Measurements from ENCODE around the gene EPS15.

DNA sequence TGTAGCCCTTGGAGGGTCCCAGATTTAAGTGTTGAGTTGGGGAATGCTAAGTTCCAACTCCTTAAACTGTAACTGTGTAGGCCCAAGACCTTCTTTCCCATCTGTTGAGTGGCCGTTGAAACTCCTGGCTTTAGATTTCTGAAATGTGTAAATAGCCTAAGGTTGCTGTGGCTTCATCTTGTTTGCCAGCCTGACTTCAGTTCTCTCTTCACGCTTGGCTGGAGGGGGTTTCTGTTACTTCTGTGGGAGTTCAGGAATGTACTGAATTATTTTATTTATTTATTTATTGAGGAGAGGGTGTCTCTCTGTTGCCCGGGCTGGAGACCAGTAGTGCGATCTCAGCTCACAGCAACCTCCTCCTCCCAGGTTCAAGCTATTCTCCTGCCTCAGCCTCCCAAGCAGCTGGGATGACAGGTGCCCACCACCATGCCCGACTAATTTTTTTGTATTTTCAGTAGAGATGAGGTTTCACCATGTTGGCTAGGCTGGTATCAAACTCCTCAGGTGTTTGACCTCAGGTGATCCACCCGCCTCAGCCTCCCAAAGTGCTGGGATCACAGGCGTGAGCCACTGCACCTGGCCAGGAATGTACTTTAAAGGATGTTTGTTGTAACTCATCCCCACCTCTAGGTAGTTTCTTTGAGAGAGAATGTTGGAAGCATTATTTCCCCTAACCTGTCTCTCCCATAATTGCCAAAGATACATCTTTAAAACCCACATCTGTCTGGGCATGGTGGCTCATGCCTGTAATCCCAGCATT, 194.6 kb downstream of the EPS15 start:
- TF ChIP-seq, protein P1, sequence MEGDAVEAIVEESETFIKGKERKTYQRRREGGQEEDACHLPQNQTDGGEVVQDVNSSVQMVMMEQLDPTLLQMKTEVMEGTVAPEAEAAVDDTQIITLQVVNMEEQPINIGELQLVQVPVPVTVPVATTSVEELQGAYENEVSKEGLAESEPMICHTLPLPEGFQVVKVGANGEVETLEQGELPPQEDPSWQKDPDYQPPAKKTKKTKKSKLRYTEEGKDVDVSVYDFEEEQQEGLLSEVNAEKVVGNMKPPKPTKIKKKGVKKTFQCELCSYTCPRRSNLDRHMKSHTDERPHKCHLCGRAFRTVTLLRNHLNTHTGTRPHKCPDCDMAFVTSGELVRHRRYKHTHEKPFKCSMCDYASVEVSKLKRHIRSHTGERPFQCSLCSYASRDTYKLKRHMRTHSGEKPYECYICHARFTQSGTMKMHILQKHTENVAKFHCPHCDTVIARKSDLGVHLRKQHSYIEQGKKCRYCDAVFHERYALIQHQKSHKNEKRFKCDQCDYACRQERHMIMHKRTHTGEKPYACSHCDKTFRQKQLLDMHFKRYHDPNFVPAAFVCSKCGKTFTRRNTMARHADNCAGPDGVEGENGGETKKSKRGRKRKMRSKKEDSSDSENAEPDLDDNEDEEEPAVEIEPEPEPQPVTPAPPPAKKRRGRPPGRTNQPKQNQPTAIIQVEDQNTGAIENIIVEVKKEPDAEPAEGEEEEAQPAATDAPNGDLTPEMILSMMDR (IDR thresholded peaks at IDR 0.05), result no peak
- no peak for TF ChIP-seq POLR2AphosphoS5 (IDR thresholded peaks at IDR 0.05; ENCODE audit: low read depth, low read length)

Data from Panc1 (cell line).